PC-9 (cell line): ENCODE measurements around the gene RDM1. TPM values are rescaled to one million over a fixed set of nuclear protein-coding genes. Genes with fewer than 3 reads are reported as not detected.

Experiments used
- BruUV-seq: library from RNA; stranded (reverse); fragments of 400-500 nt; replicated peaks from 2 replicates; lab custom pipeline; 2021; lab: Mats Ljungman, UMichigan
- CTCF ChIA-PET: fragments of 300-600 bp; sonication (Branson Sonifier 250); formaldehyde crosslinking; loops from one replicate; lab custom pipeline; 2022; ENCODE audit warnings: antibody characterized with exemption; lab: Charles Lee
- POLR2A ChIA-PET: fragments of 300-600 bp; sonication (Branson Sonifier 250); formaldehyde crosslinking; loops from one replicate; lab custom pipeline; 2022; ENCODE audit warnings: antibody characterized with exemption; ENCODE audit not compliant: unreplicated experiment; lab: Charles Lee
- DNase-seq, 2 experiments: peaks; one replicate each; pipeline versions ENCODE4 v3.0.0 to v3.0.0-alpha.2; 2015 to 2022; ENCODE audit warnings: mixed read lengths in 1 of 2
- H2AFZ ChIP-seq: fragments of 200-600 bp; sonication (generic); 2 replicates; pipeline ENCODE4 v1.8.1; 2017; ENCODE audit warnings: antibody characterized with exemption
- H3F3A ChIP-seq: fragments of 200-600 bp; sonication (generic); 2 replicates; pipeline ENCODE4 v1.8.1; 2017; ENCODE audit warnings: antibody characterized with exemption, mild to moderate bottlenecking, low read depth; ENCODE audit not compliant: insufficient read depth
- H3K27ac ChIP-seq: fragments of 200-600 bp; sonication (generic); 2 replicates; pipeline ENCODE4 v1.6.1; 2016; ENCODE audit warnings: mixed run types
- H3K27me3 ChIP-seq: fragments of 200-600 bp; sonication (generic); 2 replicates; pipeline ENCODE4 v1.6.1; 2016; ENCODE audit warnings: low read depth, mixed run types; ENCODE audit not compliant: insufficient read depth
- H3K36me3 ChIP-seq: fragments of 200-600 bp; sonication (generic); 2 replicates; pipeline ENCODE4 v1.6.1; 2016; ENCODE audit warnings: low read depth, mixed run types
- H3K4me1 ChIP-seq: fragments of 200-600 bp; sonication (generic); replicated peaks from 2 replicates; pipeline ENCODE4 v1.6.1; 2016; ENCODE audit warnings: mixed run types; ENCODE audit not compliant: insufficient read depth
- H3K4me2 ChIP-seq: fragments of 200-600 bp; sonication (generic); 2 replicates; pipeline ENCODE4 v1.6.1; 2017; ENCODE audit warnings: mixed run types
- H3K4me3 ChIP-seq: fragments of 200-600 bp; sonication (generic); 2 replicates; pipeline ENCODE4 v1.6.1; 2016; ENCODE audit warnings: mixed run types
- H3K79me2 ChIP-seq: fragments of 200-600 bp; sonication (generic); 2 replicates; pipeline ENCODE4 v1.6.1; 2017; ENCODE audit warnings: low read depth, mixed run types
- H3K9me2 ChIP-seq: fragments of 200-600 bp; sonication (generic); 2 replicates; pipeline ENCODE4 v1.8.1; 2017; ENCODE audit warnings: mild to moderate bottlenecking; ENCODE audit not compliant: insufficient read depth
- H3K9me3 ChIP-seq: fragments of 200-600 bp; sonication (generic); 2 replicates; pipeline ENCODE4 v1.8.1; 2016; ENCODE audit warnings: low read depth; ENCODE audit not compliant: insufficient read depth
- H4K20me1 ChIP-seq: fragments of 200-600 bp; sonication (generic); 2 replicates; pipeline ENCODE4 v1.8.1; 2017; ENCODE audit not compliant: insufficient read depth
- EZH2 ChIP-seq: fragments of 200-600 bp; sonication (generic); IDR thresholded peaks from 2 replicates; pipeline ENCODE4 v1.8.0; 2017; ENCODE audit warnings: antibody characterized with exemption, low read depth
- intact Hi-C: fragments of 100-400 bp; cut with micrococcal nuclease; formaldehyde crosslinking; loops from one replicate; pipeline ENCODE4 v1.10.0; 2022; ENCODE audit not compliant: unreplicated experiment
- total RNA-seq: library from RNA; stranded (reverse); gene quantifications from 2 replicates; pipeline ENCODE4 v1.2.3, GENCODE V29; 2021
- TF ChIP-seq, protein P1 (sequence below): fragments of 200-600 bp; sonication (generic); conservative IDR thresholded peaks from 2 replicates; pipeline ENCODE4 v1.6.1; 2017; ENCODE audit warnings: mixed run types, antibody characterized with exemption, mild to moderate bottlenecking, moderate library complexity

RDM1 gene
- total RNA-seq, 1 experiment from 2014 or later, result 14.5 TPM

DNA sequence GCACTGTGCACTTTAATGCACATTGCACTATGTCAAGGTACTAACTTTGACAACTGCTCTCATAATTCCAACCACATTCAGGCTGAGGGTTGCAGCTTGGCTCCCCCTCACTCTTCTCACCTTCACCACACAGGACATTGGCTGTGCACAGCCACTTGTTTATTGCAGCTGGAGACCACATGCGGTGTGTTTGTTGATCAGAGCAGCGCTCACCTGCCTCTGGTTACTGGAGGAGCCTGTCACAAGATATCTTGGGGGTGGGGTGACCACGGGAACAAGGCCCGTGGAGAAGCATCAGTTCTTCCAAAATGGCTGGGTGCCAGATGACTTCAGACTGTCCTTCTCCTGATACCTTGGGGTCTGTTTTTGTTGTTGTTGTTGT, 39.8 kb downstream of the RDM1 start:
- BruUV-seq, result no TSS peak
- no peaks in the 10 kb centered on the region for H3K9me3 ChIP-seq

DNA sequence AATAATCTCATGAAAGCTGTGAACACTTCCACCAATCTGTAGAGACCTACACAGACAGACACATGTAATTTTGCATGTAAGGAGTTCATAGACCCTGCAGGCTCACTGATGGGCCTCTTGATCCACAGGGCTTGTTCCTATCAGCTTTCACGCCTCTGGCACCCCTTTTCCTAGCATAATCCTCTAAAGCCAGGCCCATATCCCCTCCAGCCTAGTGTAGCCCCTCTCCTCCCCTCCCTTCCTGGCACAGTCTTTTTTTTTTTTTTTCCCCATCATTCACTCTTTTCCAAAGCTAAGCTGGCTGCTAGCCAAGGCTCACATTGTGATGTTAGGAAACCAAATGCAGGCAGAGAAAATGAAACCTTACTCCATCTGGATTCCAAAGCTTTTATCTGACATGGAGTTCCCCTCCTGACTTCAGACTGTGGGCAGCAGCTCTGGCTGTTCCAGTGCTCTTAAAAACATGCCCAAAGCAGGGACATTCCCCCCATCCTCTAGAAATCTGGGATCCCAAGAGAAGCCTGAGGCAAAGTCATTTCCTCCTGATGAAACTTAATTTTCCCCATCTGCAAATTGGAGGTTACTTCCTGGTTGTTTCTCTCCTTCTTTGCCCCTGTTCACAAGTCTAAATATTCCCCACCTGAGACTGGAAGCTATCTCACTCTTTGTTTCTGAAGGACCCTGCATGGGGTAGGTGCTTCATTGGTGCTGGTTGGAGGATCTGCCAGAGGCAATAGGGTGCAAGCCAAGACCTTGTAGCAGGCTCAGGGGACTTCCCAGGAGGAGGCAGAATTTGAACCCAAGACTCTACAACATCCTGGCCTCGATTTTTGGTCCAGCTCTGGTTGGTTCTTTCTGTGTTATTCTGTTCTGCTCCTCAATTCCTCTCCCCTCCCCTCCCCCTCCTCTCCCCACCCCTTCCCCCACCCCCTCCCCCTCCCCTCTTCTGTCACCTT, 40.5 kb downstream of the RDM1 start:
- Histone ChIP-seq H3K36me3 (no peaks in the 10 kb centered on the region), H3K4me1 (no peaks in the 10 kb centered on the region), H3F3A (no peaks in the 10 kb centered on the region), H3K79me2 (no peaks in the 10 kb centered on the region), H3K27me3 (no peaks in the 10 kb centered on the region), H3K4me3 (no peak overlapping the region), H3K4me2 (no peak overlapping the region), H3K9me3 (no peaks in the 10 kb centered on the region), H3K9me2 (no peaks in the 10 kb centered on the region), H3K27ac (no peak overlapping the region), H2AFZ (no peak overlapping the region), H4K20me1 (no peaks in the 10 kb centered on the region)
- no TSS peak for BruUV-seq
- ChIA-PET CTCF (no interaction called here), POLR2A (interaction anchor here (0.6 kb wide), 1 partner anchor 32 kb away, joined by 17 read pairs; no protein-coding TSS in a partner anchor)
- peak in 1 of 2 experiments; percentile 18 for DNase-seq
- TF ChIP-seq EZH2, result no peak
- TF ChIP-seq, protein P1, sequence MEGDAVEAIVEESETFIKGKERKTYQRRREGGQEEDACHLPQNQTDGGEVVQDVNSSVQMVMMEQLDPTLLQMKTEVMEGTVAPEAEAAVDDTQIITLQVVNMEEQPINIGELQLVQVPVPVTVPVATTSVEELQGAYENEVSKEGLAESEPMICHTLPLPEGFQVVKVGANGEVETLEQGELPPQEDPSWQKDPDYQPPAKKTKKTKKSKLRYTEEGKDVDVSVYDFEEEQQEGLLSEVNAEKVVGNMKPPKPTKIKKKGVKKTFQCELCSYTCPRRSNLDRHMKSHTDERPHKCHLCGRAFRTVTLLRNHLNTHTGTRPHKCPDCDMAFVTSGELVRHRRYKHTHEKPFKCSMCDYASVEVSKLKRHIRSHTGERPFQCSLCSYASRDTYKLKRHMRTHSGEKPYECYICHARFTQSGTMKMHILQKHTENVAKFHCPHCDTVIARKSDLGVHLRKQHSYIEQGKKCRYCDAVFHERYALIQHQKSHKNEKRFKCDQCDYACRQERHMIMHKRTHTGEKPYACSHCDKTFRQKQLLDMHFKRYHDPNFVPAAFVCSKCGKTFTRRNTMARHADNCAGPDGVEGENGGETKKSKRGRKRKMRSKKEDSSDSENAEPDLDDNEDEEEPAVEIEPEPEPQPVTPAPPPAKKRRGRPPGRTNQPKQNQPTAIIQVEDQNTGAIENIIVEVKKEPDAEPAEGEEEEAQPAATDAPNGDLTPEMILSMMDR, result no peak
- intact Hi-C loops, result no loop called here

More for the DNA sequence above, 39.8 kb downstream of the RDM1 start:
- Histone ChIP-seq H3K27me3 (no peaks in the 10 kb centered on the region), H3F3A (no peaks in the 10 kb centered on the region), H3K4me1 (no peaks in the 10 kb centered on the region), H3K79me2 (no peaks in the 10 kb centered on the region), H3K9me2 (no peaks in the 10 kb centered on the region), H3K27ac (no peak overlapping the region), H3K4me2 (no peak overlapping the region), H3K36me3 (no peaks in the 10 kb centered on the region), H4K20me1 (no peaks in the 10 kb centered on the region), H3K4me3 (no peak overlapping the region), H2AFZ (no peak overlapping the region)
- TF ChIP-seq, protein P1, result no peak
- no peak for TF ChIP-seq EZH2
- ChIA-PET POLR2A (interaction anchor here (0.6 kb wide), 2 partner anchors 43 to 1177 kb away, joined by 4 to 6 read pairs; no protein-coding TSS in a partner anchor), CTCF (no interaction called here)
- intact Hi-C loops, result no loop called here
- no peak for DNase-seq

DNA sequence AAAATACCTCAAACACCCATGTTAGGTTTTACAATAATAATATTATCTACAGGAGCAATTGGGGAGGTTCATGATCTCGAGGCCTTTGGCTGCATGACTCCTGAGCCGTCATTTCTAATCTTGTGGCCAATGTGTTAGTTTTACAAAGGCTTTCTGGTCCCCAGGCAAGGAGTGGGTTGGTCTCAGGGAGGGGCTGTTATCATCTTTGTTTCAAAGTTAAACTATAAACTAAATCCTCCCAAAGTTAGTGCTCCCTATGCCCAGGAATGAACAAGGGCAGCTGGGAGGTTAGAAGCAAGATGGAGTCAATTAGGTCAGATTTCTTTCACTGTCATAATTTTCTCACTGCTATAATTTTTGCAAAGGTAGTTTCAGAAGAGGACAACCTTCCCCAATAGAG, 41.3 kb downstream of the RDM1 start:
- intact Hi-C loops, result no loop called here
- no peak overlapping the region for H2AFZ ChIP-seq
- ChIA-PET POLR2A (no interaction called here), CTCF (no interaction called here)
- TF ChIP-seq EZH2, result no peak
- TF ChIP-seq, protein P1, result no peak
- H3K9me3 ChIP-seq, result no peaks in the 10 kb centered on the region
- no peaks in the 10 kb centered on the region for H3F3A ChIP-seq
- no TSS peak for BruUV-seq
- H3K9me2 ChIP-seq, result no peaks in the 10 kb centered on the region
- no peaks in the 10 kb centered on the region for H3K36me3 ChIP-seq
- H3K27ac ChIP-seq, result no peak overlapping the region
- H3K4me3 ChIP-seq, result no peak overlapping the region
- no peaks in the 10 kb centered on the region for H4K20me1 ChIP-seq
- H3K27me3 ChIP-seq, result no peaks in the 10 kb centered on the region
- H3K4me1 ChIP-seq, result no peaks in the 10 kb centered on the region
- DNase-seq, result no peak
- H3K4me2 ChIP-seq, result no peak overlapping the region
- no peaks in the 10 kb centered on the region for H3K79me2 ChIP-seq
